ENCODE measurements around the gene VPS33A.
"Not testable (repeated sequence)": the region's sequence is repeated elsewhere in the genome, so short reads cannot be mapped to it uniquely, and the experiment has no call there.

VPS33A gene

GRCh38 chr12:122266230-122266901, at the start of gene VPS33A:
TSS of gene VPS33A (minus strand) at chr12:122266494. CDS start at chr12:122266408, 86 bp downstream.
- DNase-seq: peak; percentile 67

- DNase-seq: no peak
Observed at GRCh38 chr12:122312926-122313325, 46.6 kb upstream of the VPS33A start.

- DNase-seq: no peak
Observed at GRCh38 chr12:122311696-122312095, 45.4 kb upstream of the VPS33A start.

GRCh38 chr12:122310626-122311333, 44.5 kb upstream of the VPS33A start:
- no peak for DNase-seq

GRCh38 chr12:122309564-122310121, 43.3 kb upstream of the VPS33A start:
- no peak for DNase-seq

- no peak for DNase-seq
Observed at GRCh38 chr12:122308811-122309210, 42.5 kb upstream of the VPS33A start.

GRCh38 chr12:122306407-122306806, 40.1 kb upstream of the VPS33A start:
- no peak for DNase-seq

- DNase-seq: no peak
Observed at GRCh38 chr12:122304924-122305323, 38.6 kb upstream of the VPS33A start.

- no peak for DNase-seq
Observed at GRCh38 chr12:122303068-122303467, 36.8 kb upstream of the VPS33A start.

- DNase-seq: no peak
Observed at GRCh38 chr12:122298071-122298748, 31.9 kb upstream of the VPS33A start.

GRCh38 chr12:122297494-122297893, 31.2 kb upstream of the VPS33A start:
- no peak for DNase-seq

GRCh38 chr12:122295877-122296276, 29.6 kb upstream of the VPS33A start:
- DNase-seq: no peak

GRCh38 chr12:122293081-122293480, 26.8 kb upstream of the VPS33A start:
- no peak for DNase-seq

GRCh38 chr12:122291431-122291830, 25.1 kb upstream of the VPS33A start:
- no peak for DNase-seq

GRCh38 chr12:122283680-122284079, 17.4 kb upstream of the VPS33A start:
- no peak for DNase-seq

- no peak for DNase-seq
Observed at GRCh38 chr12:122282061-122282460, 15.8 kb upstream of the VPS33A start.

GRCh38 chr12:122276242-122276641, 9.9 kb upstream of the VPS33A start:
- DNase-seq: no peak

- DNase-seq: no peak
Observed at GRCh38 chr12:122275459-122275858, 9.2 kb upstream of the VPS33A start.

GRCh38 chr12:122265886-122266229, 436 bp downstream of the VPS33A start:
- no peak for DNase-seq

- DNase-seq: no peak
Observed at GRCh38 chr12:122265476-122265875, 818 bp downstream of the VPS33A start.

GRCh38 chr12:122260735-122261134, 5.6 kb downstream of the VPS33A start:
- DNase-seq: not testable (repeated sequence)

- not testable (repeated sequence) for DNase-seq
Observed at GRCh38 chr12:122258939-122259338, 7.4 kb downstream of the VPS33A start.

GRCh38 chr12:122258462-122258861, 7.8 kb downstream of the VPS33A start:
- DNase-seq: not testable (repeated sequence)

- DNase-seq: no peak
Observed at GRCh38 chr12:122250536-122250935, 15.8 kb downstream of the VPS33A start.
